ENCODE data around the gene NEDD4L. TPM values are rescaled to one million over a fixed set of nuclear protein-coding genes. Genes with fewer than 3 reads are reported as not detected.
A peak's percentile ranks its signal among the peaks of the same experiment; 100 is the strongest.

NEDD4L gene
- polyA plus RNA-seq, 1 donor: 93.0 TPM

- 80% methylated on average over 3 of the region's 7 CpGs for WGBS (ENCODE audit: insufficient coverage, low lambda C conversion rate)
These were observed 265.7 kb downstream of the NEDD4L start for GRCh38 chr18:58309610-58310239.

GRCh38 chr18:58310517-58310916 lies 266.5 kb downstream of the NEDD4L start:
- H3K4me1 ChIP-seq (ENCODE audit: control insufficient read depth, insufficient read depth, low read length): peaks cover 41% of the 10 kb centered on the region
- H3K27ac ChIP-seq (ENCODE audit: low read length): peak overlapping the region; percentile 77
- no peaks in the 10 kb centered on the region for H3K27me3 ChIP-seq (ENCODE audit: control insufficient read depth, insufficient read depth, low read length)
- H3K36me3 ChIP-seq (ENCODE audit: control insufficient read depth, insufficient read depth, low read length): peaks cover 2% of the 10 kb centered on the region
- peaks cover 5% of the 10 kb centered on the region for H3K9me3 ChIP-seq (ENCODE audit: control insufficient read depth, low read depth, low read length)
- WGBS (ENCODE audit: insufficient coverage, low lambda C conversion rate): 67% methylated on average over 1 of the region's 7 CpGs
- peak; percentile 91 to 92 for DNase-seq
- H3K4me3 ChIP-seq (ENCODE audit: low read length): no peak overlapping the region

More at GRCh38 chr18:58309610-58310239, 265.7 kb downstream of the NEDD4L start:
- Histone ChIP-seq H3K9me3 (ENCODE audit: control insufficient read depth, low read depth, low read length) (peaks cover 5% of the 10 kb centered on the region), H3K4me3 (ENCODE audit: low read length) (no peak overlapping the region), H3K27me3 (ENCODE audit: control insufficient read depth, insufficient read depth, low read length) (no peaks in the 10 kb centered on the region), H3K27ac (ENCODE audit: low read length) (peak overlapping the region; percentile 77), H3K4me1 (ENCODE audit: control insufficient read depth, insufficient read depth, low read length) (peaks cover 34% of the 10 kb centered on the region), H3K36me3 (ENCODE audit: control insufficient read depth, insufficient read depth, low read length) (peaks cover 2% of the 10 kb centered on the region)
- peak in 1 of 2 donors; percentile 18 for DNase-seq

- Histone ChIP-seq H3K4me1 (ENCODE audit: control insufficient read depth, insufficient read depth, low read length) (peaks cover 50% of the 10 kb centered on the region), H3K4me3 (ENCODE audit: low read length) (no peak overlapping the region), H3K27ac (ENCODE audit: low read length) (peak overlapping the region; percentile 77), H3K27me3 (ENCODE audit: control insufficient read depth, insufficient read depth, low read length) (no peaks in the 10 kb centered on the region), H3K36me3 (ENCODE audit: control insufficient read depth, insufficient read depth, low read length) (peaks cover 7% of the 10 kb centered on the region), H3K9me3 (ENCODE audit: control insufficient read depth, low read depth, low read length) (no peaks in the 10 kb centered on the region)
- no peak for DNase-seq
- WGBS (ENCODE audit: insufficient coverage, low lambda C conversion rate): 100% methylated on average over 2 of the region's 6 CpGs
These were observed 267.4 kb downstream of the NEDD4L start for GRCh38 chr18:58311390-58311789.

- DNase-seq: no peak
- peaks cover 23% of the 10 kb centered on the region for H3K36me3 ChIP-seq (ENCODE audit: control insufficient read depth, insufficient read depth, low read length)
- H3K9me3 ChIP-seq (ENCODE audit: control insufficient read depth, low read depth, low read length): no peaks in the 10 kb centered on the region
- H3K4me1 ChIP-seq (ENCODE audit: control insufficient read depth, insufficient read depth, low read length): peaks cover 53% of the 10 kb centered on the region
- no CpG with 5 or more reads among the region's 5 CpGs for WGBS (ENCODE audit: insufficient coverage, low lambda C conversion rate)
- H3K4me3 ChIP-seq (ENCODE audit: low read length): no peak overlapping the region
- no peaks in the 10 kb centered on the region for H3K27me3 ChIP-seq (ENCODE audit: control insufficient read depth, insufficient read depth, low read length)
- no peak overlapping the region for H3K27ac ChIP-seq (ENCODE audit: low read length)
These were observed 269.5 kb downstream of the NEDD4L start for GRCh38 chr18:58313491-58314032.

GRCh38 chr18:58314284-58314683 lies 270.3 kb downstream of the NEDD4L start:
- no peak for DNase-seq
- no CpG with 5 or more reads among the region's 7 CpGs for WGBS (ENCODE audit: insufficient coverage, low lambda C conversion rate)
- Histone ChIP-seq H3K27me3 (ENCODE audit: control insufficient read depth, insufficient read depth, low read length) (no peaks in the 10 kb centered on the region), H3K36me3 (ENCODE audit: control insufficient read depth, insufficient read depth, low read length) (peaks cover 24% of the 10 kb centered on the region), H3K4me3 (ENCODE audit: low read length) (no peak overlapping the region), H3K9me3 (ENCODE audit: control insufficient read depth, low read depth, low read length) (no peaks in the 10 kb centered on the region), H3K27ac (ENCODE audit: low read length) (peak overlapping the region; percentile 34), H3K4me1 (ENCODE audit: control insufficient read depth, insufficient read depth, low read length) (peaks cover 48% of the 10 kb centered on the region)

GRCh38 chr18:58315041-58315440 lies 271.0 kb downstream of the NEDD4L start:
- Histone ChIP-seq H3K4me1 (ENCODE audit: control insufficient read depth, insufficient read depth, low read length) (peaks cover 40% of the 10 kb centered on the region), H3K27me3 (ENCODE audit: control insufficient read depth, insufficient read depth, low read length) (no peaks in the 10 kb centered on the region)

GRCh38 chr18:58315739-58316215 lies 271.8 kb downstream of the NEDD4L start:
- peak overlapping the region; percentile 34 for H3K27ac ChIP-seq (ENCODE audit: low read length)
- H3K36me3 ChIP-seq (ENCODE audit: control insufficient read depth, insufficient read depth, low read length): peaks cover 24% of the 10 kb centered on the region
- peak; percentile 71 to 88 for DNase-seq
- no CpG with 5 or more reads among the region's 15 CpGs for WGBS (ENCODE audit: insufficient coverage, low lambda C conversion rate)
- no peaks in the 10 kb centered on the region for H3K9me3 ChIP-seq (ENCODE audit: control insufficient read depth, low read depth, low read length)
- H3K4me1 ChIP-seq (ENCODE audit: control insufficient read depth, insufficient read depth, low read length): peaks cover 35% of the 10 kb centered on the region
- H3K4me3 ChIP-seq (ENCODE audit: low read length): no peak overlapping the region
- H3K27me3 ChIP-seq (ENCODE audit: control insufficient read depth, insufficient read depth, low read length): no peaks in the 10 kb centered on the region

More at GRCh38 chr18:58315041-58315440, 271.0 kb downstream of the NEDD4L start:
- Histone ChIP-seq H3K9me3 (ENCODE audit: control insufficient read depth, low read depth, low read length) (no peaks in the 10 kb centered on the region), H3K36me3 (ENCODE audit: control insufficient read depth, insufficient read depth, low read length) (peaks cover 24% of the 10 kb centered on the region), H3K4me3 (ENCODE audit: low read length) (no peak overlapping the region), H3K27ac (ENCODE audit: low read length) (peak overlapping the region; percentile 34)
- WGBS (ENCODE audit: insufficient coverage, low lambda C conversion rate): no CpG with 5 or more reads among the region's 8 CpGs
- no peak for DNase-seq

GRCh38 chr18:58316396-58317342 lies 272.6 kb downstream of the NEDD4L start:
- no peaks in the 10 kb centered on the region for H3K27me3 ChIP-seq (ENCODE audit: control insufficient read depth, insufficient read depth, low read length)
- peaks cover 24% of the 10 kb centered on the region for H3K36me3 ChIP-seq (ENCODE audit: control insufficient read depth, insufficient read depth, low read length)
- no peaks in the 10 kb centered on the region for H3K9me3 ChIP-seq (ENCODE audit: control insufficient read depth, low read depth, low read length)
- H3K4me3 ChIP-seq (ENCODE audit: low read length): no peak overlapping the region
- DNase-seq: no peak
- H3K4me1 ChIP-seq (ENCODE audit: control insufficient read depth, insufficient read depth, low read length): peaks cover 30% of the 10 kb centered on the region
- peak overlapping the region; percentile 34 for H3K27ac ChIP-seq (ENCODE audit: low read length)
- WGBS (ENCODE audit: insufficient coverage, low lambda C conversion rate): no CpG with 5 or more reads among the region's 16 CpGs

GRCh38 chr18:58319719-58320118 lies 275.7 kb downstream of the NEDD4L start:
- Histone ChIP-seq H3K9me3 (ENCODE audit: control insufficient read depth, low read depth, low read length) (no peaks in the 10 kb centered on the region), H3K27ac (ENCODE audit: low read length) (no peak overlapping the region), H3K4me1 (ENCODE audit: control insufficient read depth, insufficient read depth, low read length) (peaks cover 26% of the 10 kb centered on the region), H3K4me3 (ENCODE audit: low read length) (no peak overlapping the region), H3K27me3 (ENCODE audit: control insufficient read depth, insufficient read depth, low read length) (no peaks in the 10 kb centered on the region), H3K36me3 (ENCODE audit: control insufficient read depth, insufficient read depth, low read length) (peaks cover 40% of the 10 kb centered on the region)
- DNase-seq: no peak
- WGBS (ENCODE audit: insufficient coverage, low lambda C conversion rate): 83% methylated on average over 1 of the region's 2 CpGs

GRCh38 chr18:58320907-58321561 lies 277.0 kb downstream of the NEDD4L start:
- no peak for DNase-seq
- H3K27ac ChIP-seq (ENCODE audit: low read length): no peak overlapping the region
- 60% methylated on average over 1 of the region's 3 CpGs for WGBS (ENCODE audit: insufficient coverage, low lambda C conversion rate)
- H3K4me1 ChIP-seq (ENCODE audit: control insufficient read depth, insufficient read depth, low read length): peaks cover 14% of the 10 kb centered on the region
- H3K9me3 ChIP-seq (ENCODE audit: control insufficient read depth, low read depth, low read length): no peaks in the 10 kb centered on the region
- no peaks in the 10 kb centered on the region for H3K27me3 ChIP-seq (ENCODE audit: control insufficient read depth, insufficient read depth, low read length)
- H3K4me3 ChIP-seq (ENCODE audit: low read length): no peak overlapping the region
- H3K36me3 ChIP-seq (ENCODE audit: control insufficient read depth, insufficient read depth, low read length): peaks cover 48% of the 10 kb centered on the region
